HG03097 (cell line): ENCODE results near the gene OBSCN.

ENCODE experiments used
- ATAC-seq: cut with Tn5 transposase; IDR thresholded peaks from one replicate; pipeline ENCODE4 v1.9.1; 2021; ENCODE audit not compliant: unreplicated experiment, low FRiP score

The OBSCN gene

GRCh38 chr1:228335406-228336307 lies 127.8 kb downstream of the OBSCN start:
- no peak for ATAC-seq

- ATAC-seq, result no peak
These were observed 128.6 kb downstream of the OBSCN start for GRCh38 chr1:228336308-228337030.

GRCh38 chr1:228337031-228337564 lies 129.3 kb downstream of the OBSCN start:
- no peak for ATAC-seq

DNA sequence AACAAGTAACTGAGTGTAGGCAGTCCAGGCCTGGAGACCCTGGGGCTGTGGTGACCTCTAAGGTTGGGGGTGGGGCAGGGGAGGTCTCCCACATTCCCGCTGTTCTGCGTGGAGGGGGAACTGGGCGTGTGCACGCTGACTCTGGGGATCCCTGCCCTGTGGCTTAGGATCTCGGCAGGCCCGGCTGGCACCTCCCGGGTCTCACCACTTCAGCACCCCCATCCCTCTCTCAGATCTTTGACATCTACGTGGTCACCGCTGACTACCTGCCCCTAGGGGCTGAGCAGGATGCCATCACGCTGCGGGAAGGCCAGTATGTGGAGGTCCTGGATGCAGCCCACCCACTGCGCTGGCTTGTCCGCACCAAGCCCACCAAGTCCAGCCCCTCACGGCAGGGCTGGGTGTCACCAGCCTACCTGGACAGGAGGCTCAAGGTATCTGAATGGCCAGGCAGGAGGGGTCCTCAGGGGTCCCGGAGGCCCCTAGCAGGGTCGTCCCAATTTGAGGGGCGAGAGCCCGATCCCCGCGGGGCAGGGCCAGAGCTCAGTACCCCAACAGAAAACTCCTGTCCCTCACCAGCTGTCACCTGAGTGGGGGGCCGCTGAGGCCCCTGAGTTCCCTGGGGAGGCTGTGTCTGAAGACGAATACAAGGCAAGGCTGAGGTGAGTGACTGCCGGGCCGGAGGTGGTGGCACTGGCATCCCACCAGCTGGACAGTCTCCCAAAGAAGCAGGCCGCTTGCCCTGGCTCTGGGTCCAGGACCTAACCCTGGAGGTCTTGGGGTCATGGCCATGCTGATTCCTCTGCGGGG lies 130.1 kb downstream of the OBSCN start:
- no peak for ATAC-seq

DNA sequence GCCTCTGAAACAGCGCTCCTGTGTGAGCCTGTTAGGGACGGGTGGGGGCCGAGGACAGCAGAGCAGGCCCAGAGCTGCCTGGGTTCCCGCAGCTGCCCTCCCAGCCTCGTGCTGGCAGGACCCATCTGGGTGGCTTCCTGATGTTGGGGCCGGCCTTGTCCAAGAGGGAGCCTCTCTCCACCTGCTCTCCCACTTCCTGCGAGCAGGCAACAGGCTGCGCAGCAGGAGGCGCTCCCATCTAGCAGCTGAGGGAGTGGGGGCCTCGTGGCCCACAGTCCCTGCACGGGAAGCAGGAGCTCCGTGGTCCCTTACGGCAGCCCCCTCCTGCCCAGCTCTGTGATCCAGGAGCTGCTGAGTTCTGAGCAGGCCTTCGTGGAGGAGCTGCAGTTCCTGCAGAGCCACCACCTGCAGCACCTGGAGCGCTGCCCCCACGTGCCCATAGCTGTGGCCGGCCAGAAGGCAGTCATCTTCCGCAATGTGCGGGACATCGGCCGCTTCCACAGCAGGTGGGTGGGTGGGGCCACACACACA lies 130.7 kb downstream of the OBSCN start:
- ATAC-seq, result no peak

DNA sequence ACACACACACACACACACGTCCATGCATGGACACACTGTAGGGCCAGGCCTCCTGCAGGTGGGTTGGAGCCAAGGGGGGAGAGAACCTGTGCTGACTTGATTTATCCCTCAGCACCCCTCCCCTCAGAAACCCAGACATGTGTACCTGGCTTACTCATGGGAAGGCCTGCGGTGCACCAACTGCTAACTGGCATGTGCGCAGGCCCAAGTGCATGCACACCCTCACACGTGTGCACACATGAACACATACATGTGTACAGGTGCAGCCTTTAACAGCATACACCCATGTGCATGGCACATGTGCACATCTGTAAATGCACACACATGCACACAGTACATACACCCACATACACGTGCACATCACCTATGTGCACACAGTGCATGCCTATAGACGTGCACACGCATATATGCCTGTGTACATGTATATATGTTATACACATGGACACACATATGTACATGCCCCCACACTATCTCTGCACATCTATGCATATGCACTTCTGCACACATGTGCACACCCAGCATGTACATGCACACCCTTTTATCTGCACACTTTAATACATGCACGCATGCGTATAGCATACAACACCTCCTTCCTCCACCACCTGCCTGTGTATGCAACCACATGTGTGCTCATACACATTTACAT lies 131.3 kb downstream of the OBSCN start:
- ATAC-seq, result no peak

DNA sequence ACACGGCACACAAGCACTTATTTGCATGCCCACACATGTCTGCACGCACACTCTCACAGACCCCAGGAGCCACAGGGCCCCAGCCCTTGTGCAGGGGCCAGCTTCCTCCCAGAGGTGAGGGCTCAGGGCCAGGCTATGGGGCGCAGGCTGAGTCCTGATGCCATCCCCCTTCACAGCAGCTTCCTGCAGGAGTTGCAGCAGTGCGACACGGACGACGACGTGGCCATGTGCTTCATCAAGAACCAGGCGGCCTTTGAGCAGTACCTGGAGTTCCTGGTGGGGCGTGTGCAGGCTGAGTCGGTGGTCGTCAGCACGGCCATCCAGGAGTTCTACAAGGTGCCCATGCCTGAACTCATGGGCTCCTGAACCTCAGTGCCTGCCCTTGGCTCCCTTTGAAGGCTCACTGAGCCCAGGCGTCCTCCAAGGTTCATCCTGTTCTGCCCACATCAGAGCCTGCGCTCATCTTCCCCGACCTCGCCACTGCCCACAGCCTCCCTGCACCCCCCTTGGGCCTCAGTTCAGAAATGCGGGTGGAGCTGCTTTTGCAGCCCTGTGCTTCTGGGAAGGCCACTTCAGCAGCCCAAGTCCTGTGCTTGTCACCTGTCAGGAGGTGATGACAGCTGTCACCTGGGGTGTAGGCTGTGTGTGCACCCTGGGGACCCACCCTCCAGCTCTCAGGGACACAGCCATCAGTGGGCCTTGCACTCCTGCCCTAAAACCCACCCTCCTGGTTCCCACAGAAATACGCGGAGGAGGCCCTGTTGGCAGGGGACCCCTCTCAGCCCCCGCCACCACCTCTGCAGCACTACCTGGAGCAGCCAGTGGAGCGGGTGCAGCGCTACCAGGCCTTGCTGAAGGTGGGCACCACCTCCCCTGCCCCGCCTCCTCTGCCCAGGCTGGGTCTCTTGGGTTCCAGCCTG lies 132.2 kb downstream of the OBSCN start:
- no peak for ATAC-seq

GRCh38 chr1:228340686-228341449 lies 133.0 kb downstream of the OBSCN start:
- ATAC-seq, result no peak

- ATAC-seq, result no peak
These were observed 133.6 kb downstream of the OBSCN start for GRCh38 chr1:228341450-228341813.

DNA sequence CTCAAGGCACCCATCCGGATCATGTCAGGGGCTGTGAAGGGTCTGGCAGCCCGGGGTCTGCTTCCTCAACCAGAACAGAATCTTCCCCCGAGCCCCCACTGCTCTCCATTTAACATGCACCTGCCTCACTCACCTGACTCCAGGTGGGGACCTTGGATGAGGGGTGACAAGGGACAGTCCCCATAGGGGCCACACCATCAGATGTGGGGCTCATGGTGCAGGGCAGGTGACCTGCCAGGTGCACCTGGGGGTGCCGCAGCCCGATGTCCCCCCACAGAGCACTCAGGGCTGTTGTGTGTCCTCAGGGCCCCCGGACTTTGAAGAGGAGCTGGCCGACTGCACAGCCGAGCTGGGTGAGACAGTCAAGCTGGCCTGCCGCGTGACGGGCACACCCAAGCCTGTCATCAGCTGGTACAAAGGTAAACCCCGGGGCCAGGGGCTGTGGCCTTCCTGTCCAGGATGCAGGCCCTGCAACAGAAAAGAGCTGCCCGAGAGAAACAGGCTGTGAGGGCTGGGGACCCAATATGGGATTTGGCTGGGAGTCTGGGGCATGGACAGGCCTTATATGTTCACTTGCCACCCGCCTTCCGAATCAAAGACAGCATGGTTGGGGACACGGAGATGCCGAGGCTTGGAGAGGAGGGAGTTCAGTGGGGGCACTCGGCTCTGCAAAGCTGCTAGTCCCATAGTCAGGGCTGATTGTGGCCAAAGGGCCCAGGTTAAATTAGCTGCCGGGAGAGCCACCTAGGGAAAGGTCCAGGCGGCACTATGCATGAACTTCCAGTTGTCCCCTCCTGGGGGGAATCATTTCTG lies 134.2 kb downstream of the OBSCN start:
- ATAC-seq, result no peak

- ATAC-seq, result no peak
These were observed 134.9 kb downstream of the OBSCN start for GRCh38 chr1:228342627-228343190.

DNA sequence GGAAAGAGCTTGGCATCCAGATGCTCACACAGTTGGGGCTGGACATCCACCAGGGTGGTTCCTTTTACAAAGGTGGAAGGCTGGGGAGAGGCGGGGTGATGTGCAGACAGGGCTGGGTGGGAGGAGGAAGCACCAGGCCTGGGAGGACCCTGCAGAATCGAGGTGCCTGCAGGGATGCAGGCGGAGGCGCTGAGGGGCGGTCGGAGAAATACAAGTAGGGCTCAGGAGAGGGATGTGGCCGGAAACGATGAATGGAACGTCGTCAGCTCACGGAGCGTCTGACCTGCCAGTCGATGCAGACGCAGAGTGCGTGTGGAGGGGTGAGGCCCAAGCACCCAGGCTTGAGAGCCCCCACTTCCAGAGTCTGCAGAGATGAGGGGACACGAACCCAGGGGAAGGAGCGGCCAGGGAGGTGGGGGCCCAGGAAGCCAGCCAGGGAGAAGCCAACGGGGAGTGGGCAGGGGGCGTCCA lies 135.4 kb downstream of the OBSCN start:
- ATAC-seq, result no peak

DNA sequence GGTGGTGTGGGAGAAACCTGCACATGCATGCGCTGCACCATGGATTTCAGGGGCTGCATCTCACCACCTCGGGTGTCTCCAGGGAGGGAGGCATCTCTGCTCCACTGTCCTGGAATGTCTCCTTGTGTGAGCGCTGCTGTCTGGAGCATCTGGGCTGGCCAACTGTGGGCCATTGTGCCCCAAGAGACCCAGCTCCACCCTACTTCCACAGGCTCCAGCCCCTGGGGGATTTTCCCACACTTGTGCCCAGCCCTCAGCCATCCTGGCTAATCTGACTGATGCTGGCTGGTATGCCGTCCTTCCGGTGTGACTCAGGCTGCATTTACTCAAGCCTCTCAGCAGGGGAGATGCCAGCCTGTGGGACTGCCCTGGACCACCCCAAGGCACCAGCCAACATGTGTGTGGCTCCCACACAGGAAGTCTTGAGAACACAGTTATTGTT lies 136.8 kb downstream of the OBSCN start:
- ATAC-seq, result no peak

DNA sequence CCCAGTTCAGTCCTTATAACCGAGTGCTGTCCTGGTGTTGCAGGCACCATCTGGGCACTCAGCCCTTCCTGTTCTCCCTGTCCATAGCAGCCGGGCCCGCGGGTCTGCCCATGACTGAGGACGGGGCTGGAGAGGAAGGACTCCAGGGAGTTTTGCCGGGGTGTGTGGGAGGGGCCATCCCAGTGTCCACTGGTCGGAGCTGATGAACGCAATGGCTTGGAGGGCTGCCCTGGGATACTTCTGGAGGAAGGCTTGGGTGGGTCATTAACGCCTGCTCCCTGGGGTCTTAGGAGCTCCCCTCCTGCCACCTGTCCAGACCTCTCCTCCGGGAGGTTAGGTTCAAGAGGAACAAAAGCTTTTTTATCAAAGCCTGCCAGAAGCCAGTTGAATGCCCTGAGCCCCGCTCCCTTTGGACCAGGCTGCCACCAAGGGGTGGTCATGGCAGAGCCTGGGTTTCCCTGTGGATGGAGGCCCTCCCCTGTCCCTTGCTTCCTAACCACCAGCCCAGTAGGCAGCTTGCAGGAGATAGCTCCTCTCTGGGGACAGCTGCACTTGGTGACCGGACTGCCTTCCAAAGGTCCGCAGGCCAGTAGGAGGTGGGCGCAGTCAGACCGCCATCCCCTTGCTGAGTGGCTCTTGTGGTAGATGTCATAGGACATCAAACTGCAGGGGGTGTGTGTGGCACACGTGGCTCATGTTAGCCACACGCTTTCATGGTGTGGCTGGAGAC lies 137.5 kb downstream of the OBSCN start:
- no peak for ATAC-seq

GRCh38 chr1:228346731-228347130 lies 138.9 kb downstream of the OBSCN start:
- ATAC-seq, result no peak

DNA sequence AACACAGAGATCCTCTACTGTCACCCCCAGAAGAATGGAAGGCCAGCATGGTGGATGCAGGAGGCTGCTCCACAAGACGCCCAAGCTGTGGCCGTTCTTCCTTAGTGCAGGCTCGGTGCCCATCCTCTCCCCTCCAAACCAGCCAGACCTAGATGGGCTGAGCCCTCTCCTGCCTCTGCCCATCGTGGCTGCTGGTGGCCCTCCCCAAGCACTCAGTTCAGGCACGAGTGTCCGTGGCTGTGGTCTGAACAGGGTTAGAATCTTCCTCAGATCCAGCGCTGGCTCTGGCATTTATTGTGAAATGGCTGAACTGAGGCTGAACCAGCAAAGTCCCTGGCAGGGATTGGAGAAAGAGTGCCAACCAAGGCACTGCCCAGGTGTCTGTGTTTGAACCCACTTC lies 139.3 kb downstream of the OBSCN start:
- ATAC-seq, result no peak
